Esophagus muscularis mucosa (tissue), 4 donors: ENCODE measurements around the gene TMEM196. TPM values are rescaled to one million over a fixed set of nuclear protein-coding genes. Genes with fewer than 3 reads are reported as not detected.
"Not testable (repeated sequence)": the region's sequence is repeated elsewhere in the genome, so short reads cannot be mapped to it uniquely, and the experiment has no call there.

Source experiments
- DNase-seq: peaks from one replicate; pipeline ENCODE4 v3.0.0-alpha.2; 2017; ENCODE audit errors: extremely low spot score
- H3K27ac ChIP-seq, 4 donors: fragments of 200-600 bp; sonication (generic); replicated peaks in 1 of 4; 1 replicate in 3 of 4; 2 replicates in 1 of 4; pipeline ENCODE4 v1.5.1; 2016 to 2019; ENCODE audit warnings: mild to moderate bottlenecking in 1 of 4
- H3K27me3 ChIP-seq, 4 donors: fragments of 200-600 bp; sonication (generic); one replicate each; pipeline versions ENCODE4 v1.5.1 to v1.6.0; 2016 to 2019
- H3K36me3 ChIP-seq, 4 donors: fragments of 200-600 bp; sonication (generic); one replicate each; pipeline ENCODE4 v1.5.1; 2016 to 2019
- H3K4me1 ChIP-seq, 4 donors: fragments of 200-600 bp; sonication (generic); one replicate each; pipeline ENCODE4 v1.5.1; 2016 to 2019
- H3K4me3 ChIP-seq, 4 donors: fragments of 200-600 bp; sonication (generic); 1 replicate in 2 of 4; 2 replicates in 2 of 4; pipeline ENCODE4 v1.5.1; 2016 to 2019; ENCODE audit warnings: mild to moderate bottlenecking in 4 of 4, moderate library complexity in 1 of 4
- H3K9me3 ChIP-seq, 4 donors: fragments of 200-600 bp; sonication (generic); 1 replicate in 3 of 4; 2 replicates in 1 of 4; pipeline ENCODE4 v1.5.1; 2016 to 2019
- EP300 ChIP-seq: sonication (generic); formaldehyde crosslinking; IDR thresholded peaks from one replicate; pipeline ENCODE4 v1.6.1; 2017; ENCODE audit warnings: antibody characterized with exemption
- POLR2A ChIP-seq: fragments of 450-650 bp; IDR thresholded peaks from one replicate; pipeline ENCODE4 v1.6.1; 2017; ENCODE audit warnings: antibody characterized with exemption, moderate library complexity, mild to moderate bottlenecking, low read depth
- POLR2AphosphoS5 ChIP-seq, 2 donors: sonication (generic); formaldehyde crosslinking; IDR thresholded peaks; one replicate each; pipeline ENCODE4 v1.6.1; 2017; ENCODE audit warnings: antibody characterized with exemption in 2 of 2
- WGBS: methylation state at CpG from one replicate; pipeline ENCODE4 v1.1.5; 2018; 5-methylcytosine and 5-hydroxymethylcytosine counted together
- intact Hi-C: fragments of 100-400 bp; cut with DNase I; formaldehyde crosslinking; loops from one replicate; pipeline ENCODE4 v1.15.1; 2023
- total RNA-seq, 4 donors: library from RNA; depleted of rRNA; stranded (reverse); fragments of >200 nt; gene quantifications; one replicate each; pipeline versions ENCODE4 v1.1.0 to v1.2.1, GENCODE V29; 2016
- TF ChIP-seq, protein P1 (sequence below), 3 experiments: fragments of 200-600 bp in 2 of 3; fragments of 450-650 bp in 1 of 3; sonication (generic) in 2 of 3; IDR thresholded peaks; one replicate each; pipeline ENCODE4 v1.5.1; 2017 to 2019; ENCODE audit warnings: antibody characterized with exemption in 3 of 3, mild to moderate bottlenecking in 2 of 3, moderate library complexity in 1 of 3

Gene TMEM196
- total RNA-seq, 4 donors from 2014 or later, result not detected

DNA sequence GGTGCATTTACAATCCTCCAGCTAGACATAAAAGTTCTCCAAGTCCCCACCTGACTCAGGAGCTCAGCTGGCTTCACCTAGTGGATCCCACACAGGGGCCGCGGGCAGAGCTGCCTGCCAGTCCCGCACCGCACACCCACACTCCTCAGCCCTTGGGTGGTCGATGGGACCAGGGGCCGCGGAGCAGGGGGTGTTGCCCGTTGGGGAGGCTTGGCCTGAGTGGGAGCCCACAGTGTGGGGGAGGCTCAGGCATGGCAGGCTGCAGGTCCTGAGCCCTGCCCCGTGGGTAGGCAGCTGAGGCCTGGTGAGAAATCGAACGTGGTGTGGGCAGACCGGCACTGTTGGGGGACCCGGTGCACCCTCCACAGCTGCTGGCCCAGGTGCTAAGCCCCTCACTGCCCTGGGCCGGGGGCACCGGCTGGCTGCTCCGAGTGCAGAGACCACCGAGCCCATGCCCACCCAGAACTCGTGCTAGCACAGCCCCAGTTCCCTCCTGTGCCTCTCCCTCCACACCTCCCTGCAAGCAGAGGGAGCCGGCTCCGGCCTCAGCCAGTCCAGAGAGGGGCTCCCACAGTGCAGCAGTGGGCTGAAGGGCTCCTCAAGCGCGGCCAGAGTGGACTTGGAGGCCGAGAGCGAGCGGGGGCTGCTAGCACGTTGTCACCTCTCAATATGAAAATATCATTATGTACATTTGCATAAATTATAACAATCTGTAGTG, 81.1 kb downstream of the TMEM196 start:
- H3K9me3 ChIP-seq, result no peaks in the 10 kb centered on the region
- H3K4me3 ChIP-seq, result no peak overlapping the region
- TF ChIP-seq EP300, result no peak
- TF ChIP-seq, protein P1, sequence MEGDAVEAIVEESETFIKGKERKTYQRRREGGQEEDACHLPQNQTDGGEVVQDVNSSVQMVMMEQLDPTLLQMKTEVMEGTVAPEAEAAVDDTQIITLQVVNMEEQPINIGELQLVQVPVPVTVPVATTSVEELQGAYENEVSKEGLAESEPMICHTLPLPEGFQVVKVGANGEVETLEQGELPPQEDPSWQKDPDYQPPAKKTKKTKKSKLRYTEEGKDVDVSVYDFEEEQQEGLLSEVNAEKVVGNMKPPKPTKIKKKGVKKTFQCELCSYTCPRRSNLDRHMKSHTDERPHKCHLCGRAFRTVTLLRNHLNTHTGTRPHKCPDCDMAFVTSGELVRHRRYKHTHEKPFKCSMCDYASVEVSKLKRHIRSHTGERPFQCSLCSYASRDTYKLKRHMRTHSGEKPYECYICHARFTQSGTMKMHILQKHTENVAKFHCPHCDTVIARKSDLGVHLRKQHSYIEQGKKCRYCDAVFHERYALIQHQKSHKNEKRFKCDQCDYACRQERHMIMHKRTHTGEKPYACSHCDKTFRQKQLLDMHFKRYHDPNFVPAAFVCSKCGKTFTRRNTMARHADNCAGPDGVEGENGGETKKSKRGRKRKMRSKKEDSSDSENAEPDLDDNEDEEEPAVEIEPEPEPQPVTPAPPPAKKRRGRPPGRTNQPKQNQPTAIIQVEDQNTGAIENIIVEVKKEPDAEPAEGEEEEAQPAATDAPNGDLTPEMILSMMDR (IDR thresholded peaks at IDR 0.05), result no peak
- no peak for TF ChIP-seq POLR2A
- no peak for TF ChIP-seq POLR2AphosphoS5 (IDR thresholded peaks at IDR 0.05)
- no peaks in the 10 kb centered on the region for H3K27me3 ChIP-seq
- intact Hi-C loops, result no loop called here
- no peaks in the 10 kb centered on the region for H3K4me1 ChIP-seq
- peaks cover 0 to 5% (median under 1%) of the 10 kb centered on the region in 4 donors for H3K36me3 ChIP-seq
- H3K27ac ChIP-seq, result no peak overlapping the region
- WGBS, result 92% methylated on average over 15 of the region's 26 CpGs
- DNase-seq, result no peak

DNA sequence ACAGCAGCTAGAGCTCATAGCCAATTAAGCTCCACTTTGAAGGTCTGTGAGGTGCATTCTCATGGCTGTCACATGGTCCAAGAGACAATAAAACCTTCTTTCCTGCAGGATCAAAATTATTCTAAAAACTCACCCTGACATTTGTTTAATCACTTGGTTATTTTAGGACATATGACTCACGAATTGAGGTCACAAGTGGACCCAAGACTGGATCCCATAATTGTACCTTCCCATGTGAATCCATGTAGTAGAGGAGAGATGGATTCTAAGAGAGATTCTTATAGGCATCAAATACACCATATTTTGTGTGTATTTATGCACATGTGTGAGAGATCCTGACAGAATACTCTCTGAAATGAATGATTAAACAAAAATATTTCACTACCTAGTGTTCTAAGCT, 82.7 kb downstream of the TMEM196 start:
- no peak overlapping the region for H3K4me3 ChIP-seq
- H3K27me3 ChIP-seq, result no peaks in the 10 kb centered on the region
- DNase-seq, result no peak
- intact Hi-C loops, result no loop called here
- no peak overlapping the region for H3K27ac ChIP-seq
- 25% methylated on average over 1 of the region's 1 CpG for WGBS
- TF ChIP-seq EP300 (no peak), POLR2A (no peak), POLR2AphosphoS5 (IDR thresholded peaks at IDR 0.05) (no peak)
- TF ChIP-seq, protein P1 (IDR thresholded peaks at IDR 0.05), result no peak
- no peaks in the 10 kb centered on the region for H3K36me3 ChIP-seq
- H3K4me1 ChIP-seq, result no peaks in the 10 kb centered on the region
- no peaks in the 10 kb centered on the region for H3K9me3 ChIP-seq

DNA sequence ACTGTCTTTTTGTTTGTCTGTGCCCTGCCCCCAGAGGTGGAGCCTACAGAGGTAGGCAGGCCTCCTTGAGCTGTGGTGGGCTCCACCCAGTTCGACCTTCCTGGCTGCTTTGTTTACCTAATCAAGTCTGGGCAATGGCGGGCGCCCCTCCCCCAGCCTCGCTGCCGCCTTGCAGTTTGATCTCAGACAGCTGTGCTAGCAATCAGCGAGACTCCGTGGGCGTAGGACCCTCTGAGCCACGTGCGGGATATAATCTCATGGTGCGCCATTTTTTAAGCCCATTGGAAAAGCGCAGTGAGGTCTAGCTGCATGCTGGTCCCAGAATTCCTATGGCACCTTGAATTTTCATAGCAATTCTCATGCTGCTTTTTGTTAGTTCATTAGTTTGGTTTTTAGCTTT, 84.3 kb downstream of the TMEM196 start:
- H3K27me3 ChIP-seq, H3K27ac ChIP-seq, H3K4me1 ChIP-seq, H3K36me3 ChIP-seq, H3K9me3 ChIP-seq, H3K4me3 ChIP-seq, intact Hi-C loops, DNase-seq: not testable (repeated sequence)
- WGBS, result 78% methylated on average over 12 of the region's 12 CpGs

DNA sequence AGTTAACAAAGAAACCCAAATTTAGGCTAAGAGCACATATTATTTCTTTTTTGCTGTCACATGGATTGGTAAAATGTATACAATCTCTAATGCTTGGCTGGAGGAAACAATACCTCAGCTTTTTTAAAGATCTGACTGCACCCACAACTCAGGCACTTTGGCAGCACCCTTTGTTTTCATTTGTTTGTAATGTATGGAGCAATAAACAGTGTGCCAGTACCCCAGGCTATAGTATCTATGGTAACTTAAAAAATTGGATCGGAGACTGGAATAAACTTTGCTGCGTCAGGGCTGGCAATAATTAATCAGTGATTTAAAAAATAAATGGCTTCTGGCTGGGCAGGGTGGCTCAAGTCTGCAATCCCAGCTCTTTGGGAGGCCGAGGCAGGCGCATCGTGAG, 91.8 kb downstream of the TMEM196 start:
- H3K4me3 ChIP-seq, result no peak overlapping the region
- no peak overlapping the region for H3K27ac ChIP-seq
- TF ChIP-seq, protein P1 (IDR thresholded peaks at IDR 0.05), result no peak
- TF ChIP-seq POLR2A, result no peak
- no peak for TF ChIP-seq POLR2AphosphoS5 (IDR thresholded peaks at IDR 0.05)
- TF ChIP-seq EP300, result no peak
- no peaks in the 10 kb centered on the region for H3K27me3 ChIP-seq
- intact Hi-C loops, result no loop called here
- no peaks in the 10 kb centered on the region for H3K9me3 ChIP-seq
- DNase-seq, result no peak
- H3K4me1 ChIP-seq, result no peaks in the 10 kb centered on the region
- no peaks in the 10 kb centered on the region for H3K36me3 ChIP-seq
- 77% methylated on average over 5 of the region's 5 CpGs for WGBS

DNA sequence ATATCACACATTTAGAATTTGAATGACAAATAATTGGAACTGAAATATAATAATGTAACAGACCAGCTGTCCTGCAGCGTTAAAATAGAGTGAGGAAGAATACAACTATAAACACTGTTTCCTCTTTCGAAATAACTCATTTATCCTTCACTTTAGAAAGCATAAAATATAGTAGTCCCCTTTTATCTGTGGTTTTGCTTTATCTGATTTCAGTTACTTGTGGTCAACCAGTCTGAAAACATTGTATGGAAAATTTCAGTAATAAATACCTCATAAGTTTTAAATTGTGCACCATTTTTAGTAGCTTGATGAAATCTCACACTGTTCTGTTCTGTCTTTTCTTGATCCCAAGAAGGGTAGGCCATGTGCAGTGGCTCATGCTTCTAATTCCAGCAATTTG, 96.2 kb downstream of the TMEM196 start:
- H3K27ac ChIP-seq, result no peak overlapping the region
- H3K9me3 ChIP-seq, result no peaks in the 10 kb centered on the region
- TF ChIP-seq POLR2AphosphoS5 (IDR thresholded peaks at IDR 0.05), result no peak
- TF ChIP-seq, protein P1 (IDR thresholded peaks at IDR 0.05), result no peak
- no peak for TF ChIP-seq POLR2A
- TF ChIP-seq EP300, result no peak
- intact Hi-C loops, result no loop called here
- no peak for DNase-seq
- 20% methylated on average over 2 of the region's 2 CpGs for WGBS
- no peak overlapping the region for H3K4me3 ChIP-seq
- no peaks in the 10 kb centered on the region for H3K36me3 ChIP-seq
- H3K4me1 ChIP-seq, result no peaks in the 10 kb centered on the region
- no peaks in the 10 kb centered on the region for H3K27me3 ChIP-seq
